Activated gamma-delta T cell treated with Interleukin-2 at 50 U/mL for 16 hours (primary cell): ENCODE measurements around the gene FHOD3.
"Not testable (repeated sequence)": the region's sequence is repeated elsewhere in the genome, so short reads cannot be mapped to it uniquely, and the experiment has no call there.

Source experiments
- DNase-seq: peaks from one replicate; pipeline ENCODE4 v3.0.0-alpha.2; 2020

Gene FHOD3

DNA sequence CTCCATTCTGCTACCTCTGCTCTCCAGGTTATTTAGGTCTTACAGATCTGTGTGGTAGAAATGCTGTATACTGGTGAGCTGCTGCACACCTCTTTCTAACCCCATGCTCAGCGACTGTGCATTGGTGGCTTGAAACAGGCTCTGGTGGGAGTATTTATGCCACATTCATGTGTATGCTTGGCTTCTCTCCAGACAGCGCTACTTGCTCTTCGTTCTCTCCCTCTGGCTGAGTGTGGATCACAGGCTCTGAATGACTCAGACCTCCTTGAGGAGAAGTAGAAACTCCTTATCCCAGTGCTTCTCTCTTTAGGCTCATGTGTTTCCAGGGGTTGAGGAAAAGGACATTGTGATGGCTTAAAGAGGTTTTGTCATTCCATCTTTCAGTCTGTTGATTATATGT is 54.9 kb downstream of the FHOD3 start:
- DNase-seq = no peak

DNA sequence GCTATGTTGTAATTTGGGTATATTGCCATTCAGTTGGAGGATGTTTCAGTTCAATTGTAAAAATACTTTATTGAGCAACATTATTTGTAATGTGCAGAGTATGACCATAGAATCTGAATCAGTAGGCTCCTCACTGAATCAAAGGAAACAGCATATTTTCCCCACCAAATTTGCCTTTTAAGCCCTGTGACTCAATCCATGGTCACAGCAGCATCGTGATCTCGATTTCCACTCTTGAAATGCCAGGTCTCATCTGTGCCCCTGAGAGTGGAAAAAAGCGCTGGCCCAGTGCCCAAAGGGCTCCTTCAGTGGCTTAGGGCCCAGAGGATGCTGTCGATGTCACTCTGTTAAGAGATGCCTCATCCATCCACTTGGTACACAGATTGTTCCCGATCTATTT is 57.5 kb downstream of the FHOD3 start:
- DNase-seq = no peak

DNA sequence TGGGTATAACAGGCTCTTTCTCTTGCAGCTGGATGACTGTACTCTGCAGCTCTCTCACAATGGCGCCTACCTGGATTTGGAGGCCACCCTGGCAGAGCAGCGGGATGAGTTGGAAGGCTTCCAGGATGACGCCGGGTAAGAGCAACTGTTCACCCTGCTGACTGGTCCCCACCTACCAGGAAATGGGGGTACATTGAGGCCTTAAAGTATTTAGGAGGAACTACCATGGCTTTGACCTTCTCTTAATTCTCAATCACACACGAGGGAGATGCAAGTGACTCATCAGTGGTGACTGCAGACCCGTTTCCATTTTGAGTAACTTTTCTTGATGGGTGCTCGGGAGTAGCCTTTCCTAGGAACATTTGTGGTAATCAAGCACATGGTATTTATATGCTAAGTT is 58.0 kb downstream of the FHOD3 start:
- DNase-seq = no peak

DNA sequence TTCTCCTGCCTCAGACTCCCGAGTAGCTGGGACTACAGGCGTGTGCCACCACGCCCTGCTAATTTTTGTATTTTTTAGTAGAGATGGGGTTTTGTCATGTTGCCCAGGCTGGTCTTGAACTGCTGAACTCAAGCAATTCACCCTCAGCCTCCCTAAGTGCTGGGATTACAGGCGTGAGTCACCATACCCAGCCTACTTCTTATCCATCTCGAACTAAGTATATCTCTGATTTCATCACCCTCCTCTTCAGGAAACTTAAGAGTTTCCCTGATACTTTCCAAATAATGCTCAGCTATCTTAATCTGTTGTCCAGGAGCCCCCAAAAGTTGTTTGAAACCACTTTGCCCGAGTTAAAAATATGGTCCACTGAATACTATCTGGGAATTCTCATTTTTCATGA is 59.2 kb downstream of the FHOD3 start:
- DNase-seq = not testable (repeated sequence)

DNA sequence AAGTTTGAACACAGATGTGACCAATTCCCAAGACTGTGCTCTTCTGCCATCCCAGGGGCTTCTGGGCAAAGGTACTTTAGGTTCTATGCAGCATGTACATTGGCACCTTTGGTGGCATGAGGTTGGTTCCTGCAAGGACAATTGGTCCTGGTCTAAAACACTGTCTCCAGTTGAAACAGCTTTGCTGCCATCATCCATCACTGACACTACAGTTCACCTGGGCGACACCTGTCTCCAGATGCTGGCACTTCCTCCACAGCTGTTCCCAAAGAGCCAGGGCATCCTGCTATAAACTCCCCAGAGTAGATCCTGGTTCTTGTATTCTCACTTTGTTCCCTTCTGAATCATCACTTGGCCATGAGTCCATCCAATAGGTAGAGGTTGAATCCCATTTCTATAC is 60.6 kb downstream of the FHOD3 start:
- DNase-seq = no peak

DNA sequence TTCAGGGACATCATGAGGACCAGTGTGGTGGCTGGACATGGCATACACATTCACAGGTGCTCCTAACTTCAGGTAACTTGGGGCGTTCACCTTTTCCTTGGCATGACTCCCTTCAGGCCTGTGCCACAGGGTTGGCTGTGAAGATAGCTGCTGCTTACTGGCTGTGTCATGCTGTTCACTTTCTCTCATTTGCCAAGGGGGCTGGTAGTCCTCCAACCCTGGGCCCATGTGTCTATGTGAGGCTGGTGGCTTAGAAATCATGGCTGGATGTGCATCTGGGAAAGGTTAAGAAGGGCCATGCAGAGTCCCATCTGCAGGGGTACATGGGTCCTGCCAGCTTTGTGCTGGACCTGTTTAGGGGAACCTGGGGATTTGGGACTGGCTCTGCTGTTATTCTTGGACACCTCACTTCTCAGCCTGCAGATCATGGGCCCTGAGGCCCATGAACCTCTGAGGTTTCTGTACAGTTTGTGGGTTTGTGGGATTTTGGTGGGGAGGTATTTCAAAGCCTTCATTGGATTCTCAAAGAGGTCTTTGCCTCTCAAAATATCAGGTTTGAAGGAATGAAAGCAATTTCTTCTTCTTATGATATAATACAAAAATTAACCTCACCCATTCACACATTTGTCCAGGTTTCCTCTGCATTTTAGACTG is 62.9 kb downstream of the FHOD3 start:
- no peak for DNase-seq

DNA sequence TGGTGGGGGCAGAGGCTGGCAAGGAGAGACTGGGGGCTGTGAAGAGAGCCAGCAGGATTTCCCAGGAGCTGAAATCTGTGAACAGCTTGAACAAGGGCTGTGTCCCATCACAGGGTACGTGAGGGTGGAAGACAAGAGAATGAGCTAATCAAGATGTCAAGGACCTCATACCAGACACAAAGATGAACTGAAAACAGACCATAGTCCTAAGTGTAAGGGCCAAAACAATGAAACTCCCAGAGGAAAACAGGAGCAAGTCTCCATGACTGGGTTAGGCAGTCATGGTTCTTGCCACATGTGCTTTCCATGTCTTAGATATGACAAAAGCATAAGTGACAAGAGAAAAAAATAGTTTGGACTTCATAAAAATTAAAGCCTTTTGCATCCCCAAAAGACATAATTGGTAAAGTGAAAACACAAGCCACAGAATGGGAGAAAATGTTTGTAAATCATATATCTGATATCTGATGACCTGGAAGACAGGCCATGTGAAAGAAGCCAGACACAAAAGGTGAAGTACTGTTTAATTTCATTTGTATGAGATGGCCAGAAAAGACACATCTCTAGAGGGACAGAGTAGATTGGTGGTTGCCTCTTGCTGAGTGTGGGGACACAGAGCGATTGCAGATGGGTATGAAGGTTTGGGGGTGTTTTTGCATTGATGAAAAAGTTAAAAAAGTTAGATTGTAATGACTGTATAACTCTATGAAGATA is 67.6 kb downstream of the FHOD3 start:
- no peak for DNase-seq

DNA sequence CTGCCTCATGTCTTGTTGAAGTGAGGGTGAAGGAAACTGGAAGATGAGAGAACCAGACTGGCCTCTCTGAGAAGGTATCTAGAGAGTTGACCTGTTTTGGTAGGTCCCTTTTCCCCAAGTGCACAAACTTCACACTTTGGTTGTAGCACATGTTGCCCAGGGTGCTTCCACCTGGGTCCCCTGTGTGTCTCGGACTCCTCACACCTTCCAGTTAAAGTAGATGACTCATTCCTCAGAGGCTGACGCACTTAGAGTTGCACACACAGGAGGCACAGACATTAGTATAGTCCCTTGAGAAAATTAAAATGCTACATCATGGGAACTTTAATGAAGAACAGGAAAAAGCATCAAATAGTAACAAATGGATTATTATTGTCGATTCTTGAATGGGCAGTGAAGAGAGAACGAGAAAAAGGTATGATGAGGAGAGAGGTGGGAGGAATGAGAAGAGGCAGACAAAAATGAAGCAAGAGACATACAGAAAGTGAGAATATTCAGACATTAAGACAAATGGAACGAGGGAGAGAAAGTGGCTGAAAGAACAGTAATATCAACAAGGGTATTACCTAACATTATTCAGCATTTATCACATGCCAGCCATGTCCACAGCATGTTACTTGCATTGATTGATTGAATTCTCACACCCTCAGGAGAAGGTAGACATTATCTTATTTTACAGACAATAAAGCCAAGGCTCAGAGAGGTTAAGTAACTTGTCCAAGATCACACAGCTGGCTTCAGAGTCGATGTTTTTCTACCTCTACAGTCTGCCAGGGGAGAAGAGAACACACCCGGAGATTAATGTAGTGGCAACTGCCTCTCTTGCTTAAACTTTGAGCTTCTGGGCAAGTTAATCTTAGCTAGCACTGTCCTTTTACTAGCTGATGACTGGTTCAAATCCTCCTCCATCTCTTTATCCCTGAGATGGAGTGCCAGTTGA is 68.6 kb downstream of the FHOD3 start:
- no peak for DNase-seq

DNA sequence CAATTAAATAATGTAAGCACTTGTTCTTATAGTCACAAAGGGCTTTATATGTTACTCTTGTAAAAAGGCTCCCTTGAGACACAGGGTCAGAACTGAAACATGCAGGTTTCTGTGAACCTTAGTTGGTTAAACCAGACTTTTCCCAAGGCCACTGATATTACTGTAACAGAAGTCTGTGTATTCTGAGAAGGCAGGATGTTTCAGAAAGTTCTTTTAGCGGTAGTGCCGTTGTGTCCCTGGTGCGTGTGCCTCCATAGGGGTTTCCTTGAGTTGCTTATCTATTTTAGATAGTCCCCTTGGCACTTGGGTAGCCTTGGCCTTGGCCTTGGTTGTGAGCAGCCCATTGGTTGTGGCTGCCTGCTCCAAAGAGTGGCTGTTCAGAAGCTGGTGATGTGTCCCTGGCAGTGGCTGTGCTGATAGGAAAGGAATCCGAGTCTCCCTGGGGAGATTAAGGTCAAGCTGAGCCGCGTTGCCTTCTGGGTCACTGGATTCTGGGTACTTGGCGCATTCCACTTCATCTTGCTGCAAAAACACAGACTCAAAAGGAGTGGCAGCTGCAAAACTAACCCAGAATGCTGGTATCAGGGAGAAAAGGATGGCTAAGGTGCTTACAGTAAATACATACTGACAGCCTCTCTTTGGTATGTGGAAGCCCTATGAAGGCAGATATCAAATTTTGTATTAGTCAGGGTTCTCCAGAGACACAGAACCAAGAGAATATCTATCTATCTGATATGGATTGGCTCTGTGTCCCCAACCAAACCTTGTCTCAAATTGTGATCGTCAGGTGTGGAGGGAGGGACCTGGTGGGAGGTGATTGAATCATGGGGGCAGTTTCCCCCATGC is 69.7 kb downstream of the FHOD3 start:
- DNase-seq = no peak

DNA sequence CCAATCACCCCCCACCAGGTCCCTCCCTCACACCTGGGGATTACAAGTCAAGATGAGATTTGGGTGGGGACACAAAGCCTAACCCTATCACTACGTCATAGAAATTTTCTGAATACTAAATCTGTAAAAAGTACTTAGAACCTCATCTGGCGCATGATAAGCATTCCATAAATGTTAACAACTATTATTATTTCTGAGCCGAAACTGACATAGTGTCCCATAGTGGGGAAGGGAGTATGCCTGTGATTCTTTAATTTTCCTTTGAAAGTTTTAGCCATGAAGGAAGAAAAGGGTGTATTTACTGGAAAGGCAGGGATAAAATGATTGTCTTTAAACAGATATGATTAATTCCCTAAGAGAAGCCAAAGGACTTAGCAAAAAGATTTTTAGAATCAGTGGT is 71.4 kb downstream of the FHOD3 start:
- DNase-seq = no peak

DNA sequence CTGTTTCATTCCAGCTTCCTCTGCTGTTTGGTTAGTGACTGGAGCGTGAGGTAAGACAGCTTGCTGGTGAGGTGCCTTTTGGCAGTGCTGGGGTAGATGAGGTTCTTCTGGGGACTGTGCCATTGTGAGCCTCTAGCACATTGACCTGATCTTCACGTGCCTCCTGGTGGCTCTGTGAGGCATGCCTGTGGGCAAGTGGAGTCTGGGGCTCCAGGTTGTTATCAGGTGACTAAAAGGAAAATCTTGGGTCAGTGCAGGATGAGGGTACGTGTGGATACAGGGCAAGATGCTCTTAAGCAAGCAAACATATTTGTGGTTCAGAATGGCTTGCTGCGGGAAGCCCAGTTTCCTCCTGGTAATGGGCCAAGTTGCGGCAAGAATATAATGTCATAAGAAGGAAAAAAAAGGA is 75.4 kb downstream of the FHOD3 start:
- no peak for DNase-seq

DNA sequence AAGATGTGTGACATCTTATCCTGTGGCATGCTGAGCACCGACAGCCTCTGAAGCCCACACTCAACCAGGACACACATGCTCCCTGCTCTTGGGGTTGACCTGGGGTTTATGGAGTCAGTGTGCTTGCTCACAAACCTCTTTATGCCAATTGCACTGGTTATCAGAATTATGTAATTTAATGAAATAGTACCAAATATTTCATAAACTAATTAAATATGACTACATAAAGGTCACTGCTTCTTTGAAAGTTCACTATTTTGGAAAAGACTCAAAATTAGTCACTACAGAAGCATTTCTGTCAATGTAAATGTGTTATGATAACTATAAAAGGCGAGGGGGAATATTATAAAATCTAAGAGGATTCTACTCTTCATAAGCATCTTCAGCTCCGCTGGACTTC is 76.7 kb downstream of the FHOD3 start:
- no peak for DNase-seq

DNA sequence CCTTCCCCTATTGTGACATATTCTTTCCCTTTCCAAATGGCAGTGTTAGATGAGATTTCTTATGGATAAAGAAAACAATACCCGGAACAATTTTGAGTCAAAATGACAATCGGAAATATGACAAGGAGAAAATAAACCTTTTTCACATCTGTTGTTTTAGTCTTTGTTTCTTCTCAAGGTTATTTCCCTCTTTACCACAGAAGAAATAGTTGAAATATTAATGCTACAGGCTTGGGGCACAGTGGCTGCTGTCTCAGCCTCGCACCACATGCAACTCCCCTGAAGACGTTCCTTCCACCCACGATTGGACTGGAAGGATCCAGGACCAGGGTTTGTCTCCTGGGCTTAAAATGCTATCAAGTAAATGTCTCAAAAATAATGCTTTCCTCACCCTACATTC is 77.6 kb downstream of the FHOD3 start:
- no peak for DNase-seq

DNA sequence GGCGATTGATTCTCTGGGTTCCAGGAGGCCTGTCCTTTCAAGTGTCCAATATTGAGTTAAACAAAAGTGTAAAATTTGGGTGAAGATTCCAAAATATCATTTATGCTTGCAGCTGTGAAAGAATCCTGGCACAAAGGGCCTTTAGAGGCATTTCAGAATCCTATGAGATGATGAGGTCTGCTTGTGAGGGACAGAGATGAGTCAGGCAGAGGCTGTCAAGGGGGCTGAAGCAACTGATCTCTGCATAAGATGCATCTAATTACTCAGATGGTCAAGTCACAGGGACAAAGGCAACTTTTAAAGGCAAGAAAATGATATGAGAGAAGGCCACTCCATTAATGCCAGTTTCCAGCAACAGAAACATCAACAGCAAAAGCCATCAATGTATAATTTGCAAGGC is 78.8 kb downstream of the FHOD3 start:
- no peak for DNase-seq

DNA sequence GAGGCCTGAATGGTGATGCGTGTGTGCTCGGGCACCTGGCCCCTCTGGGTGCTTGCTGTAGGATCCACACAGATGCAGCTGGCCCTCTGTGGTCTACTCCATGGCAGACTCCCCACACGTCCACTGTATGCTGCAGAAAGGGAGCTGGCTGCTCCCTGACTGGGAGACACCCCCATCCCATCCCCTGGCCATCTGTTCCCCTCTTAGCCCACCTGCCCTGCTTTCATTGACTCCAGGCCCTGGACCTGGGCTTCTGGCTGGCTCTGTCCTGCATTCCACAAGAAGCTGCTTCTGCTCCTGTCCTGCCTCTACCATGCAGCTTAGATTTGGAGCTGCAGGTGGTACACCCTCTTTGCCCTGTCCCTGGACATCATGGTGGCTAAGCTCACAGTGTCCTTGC is 80.1 kb downstream of the FHOD3 start:
- DNase-seq = no peak

DNA sequence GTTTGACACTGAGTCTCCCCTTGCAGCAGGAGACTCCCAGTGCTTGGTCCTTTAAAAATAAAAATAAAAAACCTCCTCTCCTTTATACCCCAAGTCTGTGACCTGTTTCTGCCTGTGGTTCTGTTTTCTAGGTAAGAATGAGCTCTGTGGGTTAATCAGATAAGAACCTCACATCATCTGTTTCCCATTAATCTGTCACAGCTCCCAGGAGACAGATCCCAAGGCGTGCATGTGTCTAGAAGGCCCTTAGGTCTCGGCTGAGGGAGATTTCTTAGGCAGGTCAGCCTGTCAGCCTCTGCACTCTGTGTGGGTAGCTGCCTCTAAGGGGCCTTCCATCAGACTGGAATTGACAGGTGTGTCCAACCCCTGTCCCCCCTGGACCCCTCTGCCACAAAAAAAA is 80.7 kb downstream of the FHOD3 start:
- DNase-seq = no peak

DNA sequence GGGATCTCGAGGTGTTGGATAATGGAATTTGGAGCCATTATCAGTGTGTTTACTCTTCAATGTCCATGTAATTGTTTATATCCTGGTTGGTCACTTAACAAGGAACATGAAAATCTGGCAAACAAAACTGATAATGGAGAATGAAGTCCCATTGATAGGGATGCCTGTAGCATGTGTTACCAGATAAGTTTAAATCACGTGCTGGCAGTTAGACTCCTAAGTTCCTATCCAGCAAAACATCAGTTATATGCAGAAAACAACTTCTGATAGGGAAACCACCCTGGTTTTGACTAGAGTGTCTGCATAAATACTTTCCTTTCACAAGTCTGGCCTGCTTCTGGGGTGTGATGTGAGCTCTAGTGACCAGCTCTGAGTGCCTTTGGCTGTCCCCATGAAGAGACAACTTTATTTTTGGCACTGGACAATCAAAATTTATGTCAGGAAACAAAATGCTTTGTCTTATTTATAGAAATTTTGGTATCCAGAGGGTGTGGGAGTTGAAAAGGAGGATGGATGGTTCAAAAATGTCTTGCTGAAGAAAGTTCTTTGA is 82.0 kb downstream of the FHOD3 start:
- DNase-seq = no peak

DNA sequence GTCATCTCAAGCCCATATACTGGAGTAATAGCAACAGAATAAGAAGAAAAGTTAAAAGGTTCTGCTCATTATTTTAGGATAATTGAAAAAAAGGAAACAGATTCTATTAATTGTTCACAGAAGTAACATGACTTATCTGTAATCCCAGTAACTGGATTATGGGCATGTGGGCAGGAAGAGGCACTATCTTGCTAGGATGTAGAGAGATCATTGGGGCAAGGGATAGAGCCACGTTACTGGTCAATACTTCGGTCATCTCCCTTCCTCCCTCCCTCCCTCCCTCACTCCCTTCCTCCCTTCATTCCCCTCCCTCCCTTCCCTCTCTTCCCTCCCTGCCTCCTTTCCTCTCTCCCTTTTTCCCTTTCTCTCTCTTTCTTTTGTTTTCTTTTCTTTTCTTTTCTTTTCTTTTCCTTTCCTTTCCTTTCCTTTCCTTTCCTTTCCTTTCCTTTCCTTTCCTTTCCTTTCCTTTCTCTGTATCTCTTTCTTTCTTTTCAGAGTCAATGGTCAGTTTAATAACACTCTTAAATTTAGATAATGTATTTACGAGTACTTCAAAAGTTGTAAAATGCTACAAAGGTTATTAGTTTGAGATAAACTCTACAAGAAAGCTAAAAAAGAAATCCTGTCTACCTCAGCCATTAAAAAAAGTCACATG is 82.8 kb downstream of the FHOD3 start:
- DNase-seq = no peak

DNA sequence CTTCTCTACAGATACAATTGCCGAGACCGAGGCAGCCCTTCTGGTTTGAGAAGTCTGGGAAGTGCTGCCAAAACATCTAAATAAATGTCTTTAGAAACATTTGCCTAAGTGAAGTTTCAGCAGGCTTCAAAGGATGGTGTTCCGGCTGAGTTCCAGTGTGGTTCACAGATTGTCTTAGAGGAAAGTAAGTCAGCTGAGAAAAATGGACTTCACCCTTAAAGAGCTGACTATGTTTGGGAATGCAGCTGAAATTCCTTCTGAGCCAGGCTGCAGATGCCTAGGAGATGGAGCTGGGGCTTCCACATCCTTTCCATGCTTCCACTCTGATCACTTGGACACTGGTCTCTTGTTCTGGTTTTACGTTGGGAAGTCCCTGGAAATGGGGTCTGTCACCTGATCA is 83.6 kb downstream of the FHOD3 start:
- no peak for DNase-seq

DNA sequence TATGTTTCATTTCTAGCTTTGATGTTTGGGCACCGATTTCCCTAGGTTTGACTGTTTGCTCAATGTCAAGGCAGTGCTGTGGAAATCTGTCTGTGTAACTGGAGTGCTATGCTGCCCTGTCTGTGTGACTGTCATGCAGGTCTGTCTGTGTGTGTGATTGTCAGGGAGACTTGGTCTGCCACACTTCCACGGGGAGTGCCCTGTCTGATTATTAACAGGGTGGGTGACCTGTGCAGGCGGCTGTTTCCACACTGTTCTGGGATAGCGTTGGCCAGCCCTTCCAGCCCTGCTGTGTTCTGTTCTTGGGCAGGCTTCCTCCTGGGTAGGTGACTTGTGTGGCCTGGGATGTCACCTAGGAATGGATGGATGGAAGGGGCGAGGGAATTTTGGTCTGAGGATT is 85.3 kb downstream of the FHOD3 start:
- DNase-seq = no peak

DNA sequence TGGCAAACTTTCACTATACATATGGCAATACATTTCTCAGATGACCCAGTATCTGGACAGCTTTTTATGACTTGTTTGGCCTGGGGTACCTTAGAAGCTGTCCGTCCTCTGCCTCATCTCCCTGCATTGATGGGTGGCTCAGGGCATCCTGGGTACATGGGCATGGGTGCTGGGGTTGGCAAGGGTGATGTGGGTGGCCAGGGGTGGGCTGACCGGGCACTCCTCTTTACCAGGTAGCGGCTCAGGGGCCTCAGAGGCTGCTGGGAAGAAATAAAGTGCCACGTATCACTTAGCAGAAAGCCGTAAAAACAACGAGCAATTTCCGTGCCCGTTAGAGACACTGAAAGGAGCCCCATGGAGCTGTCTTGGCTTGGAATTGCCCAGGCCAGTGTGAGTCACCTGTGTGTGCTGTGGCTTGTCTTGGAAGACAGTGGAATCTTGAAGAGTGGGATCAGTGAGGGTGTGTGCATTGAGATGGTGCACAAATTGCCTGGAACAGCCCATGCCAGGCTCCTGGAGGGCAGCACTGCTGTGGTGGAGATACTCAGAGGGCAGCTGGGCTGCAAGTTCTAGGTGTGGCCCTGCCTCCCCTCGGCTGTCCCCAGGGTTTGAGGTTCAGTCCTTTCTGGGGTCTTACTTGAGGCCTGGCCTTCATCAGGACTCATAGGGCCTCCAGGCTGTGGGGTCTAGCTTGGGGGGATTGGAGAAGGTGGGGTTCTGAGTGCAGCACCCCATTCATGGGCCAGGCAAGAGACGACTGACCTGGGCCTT is 88.8 kb downstream of the FHOD3 start:
- no peak for DNase-seq
